Central memory CD4-positive, alpha-beta T cell (primary cell): ENCODE measurements around the gene FGFBP2.

ENCODE experiments used
- DNase-seq: peaks from one replicate; pipeline ENCODE4 v3.0.0; 2022
- total RNA-seq, 3 experiments: gene quantifications; one replicate each; lab custom pipeline; 2026; lab: John Stamatoyannopoulos, UW

Gene FGFBP2, protein sequence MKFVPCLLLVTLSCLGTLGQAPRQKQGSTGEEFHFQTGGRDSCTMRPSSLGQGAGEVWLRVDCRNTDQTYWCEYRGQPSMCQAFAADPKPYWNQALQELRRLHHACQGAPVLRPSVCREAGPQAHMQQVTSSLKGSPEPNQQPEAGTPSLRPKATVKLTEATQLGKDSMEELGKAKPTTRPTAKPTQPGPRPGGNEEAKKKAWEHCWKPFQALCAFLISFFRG
- total RNA-seq: 0 to 0.16 (median 0.04) reads per million in 3 experiments

GRCh38 chr4:15963001-15963451, at the start of gene FGFBP2:
Gene FGFBP2, minus strand, starts transcription at chr4:15963175. Its CDS starts 46 bp downstream, at chr4:15963129.
- no peak for DNase-seq

DNA sequence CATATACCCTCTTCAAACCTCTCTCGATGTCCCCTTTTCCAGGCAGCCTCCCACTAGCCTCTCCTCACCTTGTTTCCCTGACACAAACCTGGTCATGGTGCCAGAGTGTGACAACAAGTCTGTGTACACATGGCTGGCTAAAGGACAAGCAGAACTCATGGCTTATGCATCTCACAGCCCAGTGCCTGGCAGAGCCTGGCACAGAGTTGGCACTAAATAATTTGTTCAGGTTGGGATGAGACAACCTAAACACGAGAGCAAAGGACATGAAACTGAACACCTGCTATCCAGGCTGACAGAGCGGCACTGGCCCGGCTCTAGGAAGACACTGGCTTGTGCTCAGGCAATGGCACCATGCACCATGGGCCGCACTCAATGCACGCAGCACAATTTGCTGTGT, 48.2 kb upstream of the FGFBP2 start:
- no peak for DNase-seq

DNA sequence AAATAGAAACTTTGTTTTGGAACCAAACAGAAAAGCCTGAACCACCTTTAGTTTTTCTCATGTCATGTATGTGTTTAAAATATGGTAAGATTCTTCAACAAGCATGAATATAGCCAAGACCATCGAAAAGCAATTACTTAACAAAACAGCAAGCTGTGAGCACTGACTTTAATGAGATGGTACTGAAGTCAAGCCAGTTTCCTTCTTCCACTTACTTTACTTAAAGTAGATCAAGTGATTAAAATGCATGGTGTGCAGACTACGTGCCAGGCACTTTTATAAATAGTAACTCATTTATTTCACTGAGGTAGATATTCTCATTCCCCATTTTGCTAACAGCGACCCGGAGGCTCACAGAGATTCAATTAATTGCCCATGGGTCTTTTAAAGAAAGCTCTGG, 46.2 kb upstream of the FGFBP2 start:
- no peak for DNase-seq

- no peak for DNase-seq
These were observed 44.6 kb upstream of the FGFBP2 start for GRCh38 chr4:16007471-16008095.

- no peak for DNase-seq
These were observed 43.9 kb upstream of the FGFBP2 start for GRCh38 chr4:16006771-16007446.

GRCh38 chr4:16005676-16006075, 42.7 kb upstream of the FGFBP2 start:
- DNase-seq: no peak

DNA sequence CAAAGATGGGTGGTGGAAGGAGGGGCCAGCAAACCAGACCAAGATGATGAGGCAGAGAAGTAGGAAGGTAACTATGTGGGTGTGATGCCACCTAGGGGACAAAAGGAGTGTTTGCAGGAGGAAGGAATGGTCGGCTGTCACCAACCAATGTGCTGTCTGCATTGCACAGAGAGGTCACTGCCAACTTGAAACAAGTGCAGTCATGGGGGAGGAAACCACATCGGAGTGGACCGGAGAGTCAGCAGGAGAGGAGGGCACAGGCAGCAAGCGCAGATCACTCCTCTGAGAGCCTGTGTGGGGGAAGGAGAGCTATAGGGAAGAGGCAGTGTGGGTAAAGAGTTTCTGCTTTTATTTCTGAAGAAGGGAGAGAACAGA, 38.5 kb upstream of the FGFBP2 start:
- peak; percentile 19 for DNase-seq

GRCh38 chr4:16000708-16001483, 37.9 kb upstream of the FGFBP2 start:
- DNase-seq: no peak

DNA sequence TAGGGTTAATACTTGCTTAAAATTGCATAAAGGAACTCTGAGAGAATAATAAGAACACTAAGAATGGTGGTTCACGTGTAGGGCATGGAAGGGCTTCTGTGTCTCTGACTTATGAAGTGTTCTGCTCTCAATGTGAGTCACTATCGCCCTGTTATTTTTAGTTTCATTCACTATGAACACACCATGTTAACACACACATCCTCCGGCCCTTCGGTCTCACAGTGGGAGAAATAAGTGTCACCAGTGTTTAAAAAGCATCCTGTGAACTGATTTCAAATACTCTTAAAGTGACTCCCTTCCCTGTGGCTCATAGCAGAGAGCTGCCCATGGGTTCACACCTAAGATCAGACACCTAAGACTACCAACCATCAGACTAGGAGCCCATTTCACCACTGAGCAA, 33.8 kb upstream of the FGFBP2 start:
- no peak for DNase-seq

DNA sequence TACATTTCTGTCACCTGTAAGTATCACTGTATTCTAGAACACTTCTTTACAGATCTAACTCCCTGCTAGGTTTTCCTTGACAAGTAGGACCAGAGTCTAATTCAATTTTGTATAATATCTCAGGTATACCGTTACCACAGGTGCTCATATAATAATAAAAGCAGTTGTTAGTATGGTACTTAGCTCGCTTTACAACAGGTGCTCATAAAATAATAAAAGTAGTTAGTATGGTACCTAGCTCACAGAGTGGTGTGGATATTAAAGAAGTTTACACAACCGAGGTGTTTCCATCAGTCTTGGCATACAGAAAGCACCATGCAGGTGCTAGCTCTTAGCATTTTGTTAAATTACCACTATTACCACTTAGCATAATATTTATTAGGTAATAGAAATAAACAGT, 32.9 kb upstream of the FGFBP2 start:
- no peak for DNase-seq

GRCh38 chr4:15992167-15992485, 29.2 kb upstream of the FGFBP2 start:
- no peak for DNase-seq

- DNase-seq: no peak
These were observed 27.8 kb upstream of the FGFBP2 start for GRCh38 chr4:15990570-15991285.

DNA sequence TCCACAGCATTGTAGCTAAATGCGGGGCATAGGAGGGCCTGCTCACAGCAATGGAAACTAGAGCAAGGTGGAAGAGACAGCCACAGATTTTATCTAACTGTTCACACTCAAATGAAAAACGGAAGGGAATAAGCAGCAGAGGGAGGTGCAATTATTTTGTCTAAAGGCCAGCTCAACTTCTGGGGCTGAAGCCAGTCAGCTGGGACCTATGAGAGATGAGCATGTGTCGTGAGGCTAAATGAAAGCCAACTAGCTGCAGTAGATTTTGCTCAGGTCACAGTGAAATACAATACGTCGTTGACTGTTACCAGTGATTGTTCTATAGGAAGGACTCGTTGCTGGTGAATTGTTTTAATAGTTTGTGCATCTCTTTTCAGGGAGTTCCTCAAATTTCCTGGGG, 26.4 kb upstream of the FGFBP2 start:
- DNase-seq: no peak

DNA sequence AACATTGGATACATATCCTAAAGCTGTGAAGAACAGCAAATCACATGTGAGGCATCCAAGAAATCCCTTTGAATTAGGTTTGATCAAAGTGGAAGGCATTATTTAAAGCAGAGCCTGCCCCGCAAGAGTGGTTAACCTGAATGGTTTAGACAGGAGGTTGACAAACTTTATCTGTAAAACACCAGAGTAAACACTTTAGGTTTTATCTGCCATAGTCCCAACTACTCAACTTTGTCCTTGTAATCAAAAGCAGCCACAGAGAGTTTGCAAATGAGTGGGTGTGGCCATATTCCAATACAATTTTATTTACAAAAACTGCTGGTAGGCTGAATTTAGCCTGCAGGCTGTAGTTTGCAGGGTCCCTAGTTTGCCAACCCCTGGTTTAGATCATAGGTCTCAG, 25.2 kb upstream of the FGFBP2 start:
- no peak for DNase-seq

GRCh38 chr4:15986907-15987306, 23.9 kb upstream of the FGFBP2 start:
- no peak for DNase-seq

DNA sequence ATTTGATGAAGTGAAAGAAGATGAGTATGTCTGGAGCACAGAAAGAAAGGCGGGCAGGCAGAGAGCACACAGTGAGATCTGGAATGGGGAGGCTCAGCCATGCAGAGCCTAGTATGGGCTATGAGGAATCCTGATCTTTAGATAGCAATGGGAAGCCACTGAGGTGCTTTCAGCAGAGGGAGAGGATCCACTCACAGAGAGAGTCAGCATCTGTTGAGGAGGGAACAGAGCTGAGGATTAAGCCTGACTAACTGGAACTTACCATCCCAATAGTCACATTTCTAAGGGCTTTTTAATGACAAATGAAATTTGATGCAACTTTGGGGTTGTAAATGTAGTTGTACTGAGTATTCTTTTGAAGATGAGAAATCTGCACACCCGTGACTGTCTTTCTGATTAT, 20.6 kb upstream of the FGFBP2 start:
- DNase-seq: no peak

- no peak for DNase-seq
These were observed 20.0 kb upstream of the FGFBP2 start for GRCh38 chr4:15982842-15983524.

DNA sequence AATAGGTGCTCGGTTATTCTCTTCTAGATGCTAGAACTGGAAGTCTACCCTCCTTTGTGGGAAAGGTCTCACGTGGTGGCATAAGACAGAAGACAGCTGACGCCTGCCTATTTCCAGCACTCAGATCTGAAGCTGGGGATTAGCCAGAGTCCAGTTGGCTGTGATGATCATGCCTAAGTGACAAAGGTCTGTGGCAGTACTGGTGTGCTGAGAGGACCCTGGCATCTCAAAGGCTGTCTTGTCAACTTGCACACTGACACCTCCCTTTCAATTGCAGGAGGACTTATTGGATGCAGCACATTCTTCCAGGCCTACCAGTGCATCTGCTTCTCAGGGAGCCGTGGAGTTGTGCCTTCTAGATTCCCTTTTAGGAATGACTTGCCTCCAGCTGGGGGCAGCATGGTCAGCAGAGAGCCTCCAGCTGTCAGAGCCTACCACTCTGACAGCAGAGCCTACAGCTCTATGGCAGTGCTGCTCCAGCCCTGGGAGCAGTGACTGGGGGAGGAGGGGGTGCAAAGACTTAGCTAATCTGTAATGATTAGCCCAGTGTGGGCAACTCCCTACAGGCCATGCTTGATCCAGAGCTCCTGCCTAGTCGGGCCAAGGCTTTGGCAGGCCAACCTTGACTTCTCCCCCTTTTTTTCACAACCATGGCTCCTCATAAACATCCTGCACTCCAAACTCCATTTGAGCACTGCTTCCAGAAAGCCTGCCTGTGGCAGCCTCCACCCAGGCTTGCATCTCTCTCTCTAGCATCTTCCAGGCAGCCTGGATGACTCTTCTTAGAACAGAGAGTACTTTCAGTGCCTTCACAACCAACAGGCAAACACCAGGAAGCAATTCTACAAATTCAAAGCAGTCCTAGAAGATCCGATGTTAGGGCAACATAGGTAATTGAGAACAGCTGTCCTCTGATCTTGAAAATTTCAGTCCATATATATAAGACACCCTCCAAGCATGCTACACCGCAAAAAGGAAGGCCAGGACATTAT, 13.8 kb upstream of the FGFBP2 start:
- no peak for DNase-seq

DNA sequence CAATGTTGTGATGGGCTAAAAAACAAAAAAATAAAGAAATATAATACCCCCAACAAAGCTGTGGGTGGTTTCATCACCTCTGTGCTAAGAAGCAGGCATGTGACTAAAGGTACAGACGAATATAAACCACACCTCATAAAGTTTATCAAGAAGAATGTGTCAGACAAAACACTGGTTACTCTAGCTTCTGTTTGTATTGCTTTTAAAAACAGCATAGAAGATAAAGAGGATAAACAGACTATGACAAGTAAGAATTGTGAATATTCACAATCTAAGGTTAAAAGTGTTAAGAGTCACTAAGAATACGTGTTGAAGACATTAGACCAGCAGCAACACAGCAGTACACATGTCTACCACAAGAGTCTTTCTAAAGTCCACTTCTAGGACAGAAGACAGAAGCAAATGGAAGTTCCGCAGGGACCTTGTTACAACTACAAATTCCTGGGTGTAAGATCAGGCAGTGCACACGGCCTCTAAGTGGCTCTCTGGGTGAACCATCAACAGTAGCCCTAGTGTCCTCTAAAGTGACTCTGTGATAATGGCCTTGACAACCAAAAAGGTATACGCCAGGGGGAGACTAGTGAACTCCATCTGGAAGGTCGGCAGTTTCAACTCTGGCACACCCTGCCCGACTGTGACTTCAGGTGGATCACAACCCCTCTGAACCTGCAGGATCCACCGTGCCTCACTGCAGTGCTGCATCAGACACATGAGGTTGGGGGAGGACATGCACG, 8.3 kb upstream of the FGFBP2 start:
- DNase-seq: no peak
